ENCODE data around the gene EXOC3L1.

The EXOC3L1 gene

DNA sequence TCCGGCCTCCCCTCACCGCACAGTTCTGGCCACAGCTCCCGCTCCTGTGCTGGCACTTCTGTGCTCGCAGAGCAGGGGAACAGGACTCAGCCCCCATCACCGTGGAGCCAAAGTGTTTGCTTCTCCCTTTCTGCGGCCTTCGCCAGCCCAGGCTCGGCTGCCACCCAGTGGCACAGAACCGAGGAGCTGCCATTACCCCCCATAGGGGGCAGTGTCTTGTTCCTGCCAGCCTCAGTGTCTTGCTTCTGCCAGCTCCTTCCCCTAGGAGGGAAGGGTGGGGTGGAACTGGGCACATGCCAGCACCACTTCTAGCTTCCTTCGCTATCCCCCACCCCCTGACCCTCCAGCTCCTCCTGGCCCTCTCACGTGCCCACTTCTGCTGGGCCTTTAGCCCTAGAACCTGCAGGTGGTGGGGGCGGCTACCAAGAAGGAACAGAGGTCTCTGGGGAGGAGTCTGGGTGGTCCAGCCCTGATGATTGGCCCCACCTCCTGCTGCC, 8.3 kb upstream of the EXOC3L1 start:
- peak; percentile 37 for DNase-seq

DNA sequence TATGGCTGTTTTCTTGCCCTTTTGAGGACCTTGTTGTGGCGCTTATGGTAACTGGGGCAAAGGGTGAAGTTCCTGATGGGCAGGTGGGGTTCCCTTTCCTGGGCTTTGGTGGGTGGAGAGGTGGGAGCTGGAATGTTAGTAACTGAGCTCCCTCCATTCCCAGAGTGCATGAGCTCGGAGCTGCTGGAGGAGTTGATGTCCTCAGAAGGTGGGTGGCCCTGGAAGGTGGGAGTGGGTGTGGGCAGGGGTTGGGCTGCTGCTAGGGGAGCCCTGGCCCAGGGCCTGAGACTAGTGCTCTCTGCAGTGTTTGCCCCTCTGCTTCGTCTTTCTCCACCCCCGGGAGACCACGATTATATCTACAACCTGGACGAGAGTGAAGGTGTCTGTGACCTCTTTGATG, 7.8 kb upstream of the EXOC3L1 start:
- no peak for DNase-seq

DNA sequence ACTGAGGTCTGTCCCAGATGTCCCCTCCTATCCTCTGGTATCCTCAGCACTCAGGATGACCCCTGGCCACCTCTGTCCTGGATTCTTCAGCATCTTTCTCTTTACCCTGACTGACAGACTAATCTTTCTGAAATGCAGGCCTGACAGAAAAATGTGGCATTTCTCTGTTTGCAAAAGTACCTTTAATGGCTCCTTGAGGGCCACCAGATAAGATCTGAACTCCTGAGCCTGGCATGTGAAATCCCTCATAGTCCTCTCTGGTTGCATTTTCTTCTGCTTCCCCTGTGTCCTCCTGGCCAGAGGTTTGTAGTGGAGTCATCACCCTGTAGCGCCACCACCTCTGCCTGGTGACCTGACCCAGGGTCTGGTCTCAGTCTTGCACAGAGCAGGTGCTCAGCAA, 6.9 kb upstream of the EXOC3L1 start:
- DNase-seq: no peak

GRCh38 chr16:67195676-67196075, 5.7 kb upstream of the EXOC3L1 start:
- no peak for DNase-seq

- DNase-seq: no peak
These were observed 4.3 kb upstream of the EXOC3L1 start for GRCh38 chr16:67194260-67194659.

- DNase-seq: no peak
These were observed 3.6 kb upstream of the EXOC3L1 start for GRCh38 chr16:67193536-67193935.

DNA sequence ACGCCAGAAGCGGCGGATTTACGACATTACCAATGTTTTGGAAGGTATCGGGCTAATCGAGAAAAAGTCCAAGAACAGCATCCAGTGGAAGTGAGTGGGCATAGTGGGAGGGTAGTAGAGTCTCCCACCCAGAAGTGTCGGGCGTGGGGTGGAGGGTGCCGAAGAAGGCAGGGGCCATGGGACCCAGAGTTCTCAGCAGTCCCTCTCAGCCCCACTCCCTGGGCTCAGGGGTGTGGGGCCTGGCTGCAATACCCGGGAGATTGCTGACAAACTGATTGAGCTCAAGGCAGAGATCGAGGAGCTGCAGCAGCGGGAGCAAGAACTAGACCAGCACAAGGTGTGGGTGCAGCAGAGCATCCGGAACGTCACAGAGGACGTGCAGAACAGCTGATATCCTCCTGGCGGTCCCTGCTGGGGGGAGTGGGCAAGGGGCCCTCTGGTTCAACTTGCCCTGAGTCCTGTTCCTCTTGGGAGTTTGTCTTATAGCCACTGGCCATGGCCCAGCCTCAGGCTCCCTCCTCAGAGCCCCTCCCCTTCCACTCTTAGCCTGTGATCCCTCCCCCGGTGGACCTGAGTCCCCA, 2.9 kb upstream of the EXOC3L1 start:
- DNase-seq: no peak

GRCh38 chr16:67191995-67192681, 2.2 kb upstream of the EXOC3L1 start, which contains the start of gene E2F4:
TSS of gene E2F4 (plus strand) at chr16:67192155. CDS start at chr16:67192228, 73 bp downstream.
- DNase-seq: peak; percentile 78

- no peak for DNase-seq
These were observed 1.6 kb upstream of the EXOC3L1 start for GRCh38 chr16:67191411-67191994.

- no peak for DNase-seq
These were observed 788 bp upstream of the EXOC3L1 start for GRCh38 chr16:67190448-67191399.

GRCh38 chr16:67188798-67189197, 1.1 kb downstream of the EXOC3L1 start:
- DNase-seq: no peak

- DNase-seq: no peak
These were observed 1.6 kb downstream of the EXOC3L1 start for GRCh38 chr16:67188323-67188722.

GRCh38 chr16:67187175-67187890, 2.6 kb downstream of the EXOC3L1 start:
- no peak for DNase-seq

GRCh38 chr16:67186550-67186950, 3.4 kb downstream of the EXOC3L1 start:
- no peak for DNase-seq

- DNase-seq: no peak
These were observed 4.2 kb downstream of the EXOC3L1 start for GRCh38 chr16:67185651-67186134.

- DNase-seq: peak; percentile 70
These were observed 4.8 kb downstream of the EXOC3L1 start for GRCh38 chr16:67184995-67185650.

DNA sequence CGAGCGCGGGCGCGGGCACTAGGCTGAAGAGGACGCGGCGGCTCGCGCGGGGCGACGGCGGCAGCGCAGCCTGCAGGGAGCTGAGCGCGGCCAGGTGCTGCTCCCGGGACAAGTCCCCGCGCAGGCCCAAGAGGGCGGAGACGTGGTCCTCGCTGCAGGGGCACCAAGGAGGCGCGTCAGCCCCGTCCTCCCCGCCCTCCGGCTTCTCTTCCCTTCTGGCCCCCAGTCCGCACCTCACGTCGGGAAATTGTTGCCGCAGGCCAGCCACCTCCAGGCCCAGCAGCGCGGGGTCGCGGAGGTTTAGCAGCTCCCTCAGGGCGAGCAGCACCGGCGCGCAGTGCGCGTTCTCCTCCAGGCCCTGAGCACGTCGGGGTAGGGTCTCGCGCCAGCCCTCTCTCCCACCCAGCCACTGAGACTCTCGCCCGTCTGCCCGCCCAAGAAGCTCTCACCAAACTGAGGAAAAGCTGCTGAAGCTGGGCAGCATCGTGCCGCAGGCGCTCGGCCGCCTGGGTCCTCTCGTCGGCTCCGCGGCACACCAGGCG, 5.4 kb downstream of the EXOC3L1 start:
- peak; percentile 35 for DNase-seq

DNA sequence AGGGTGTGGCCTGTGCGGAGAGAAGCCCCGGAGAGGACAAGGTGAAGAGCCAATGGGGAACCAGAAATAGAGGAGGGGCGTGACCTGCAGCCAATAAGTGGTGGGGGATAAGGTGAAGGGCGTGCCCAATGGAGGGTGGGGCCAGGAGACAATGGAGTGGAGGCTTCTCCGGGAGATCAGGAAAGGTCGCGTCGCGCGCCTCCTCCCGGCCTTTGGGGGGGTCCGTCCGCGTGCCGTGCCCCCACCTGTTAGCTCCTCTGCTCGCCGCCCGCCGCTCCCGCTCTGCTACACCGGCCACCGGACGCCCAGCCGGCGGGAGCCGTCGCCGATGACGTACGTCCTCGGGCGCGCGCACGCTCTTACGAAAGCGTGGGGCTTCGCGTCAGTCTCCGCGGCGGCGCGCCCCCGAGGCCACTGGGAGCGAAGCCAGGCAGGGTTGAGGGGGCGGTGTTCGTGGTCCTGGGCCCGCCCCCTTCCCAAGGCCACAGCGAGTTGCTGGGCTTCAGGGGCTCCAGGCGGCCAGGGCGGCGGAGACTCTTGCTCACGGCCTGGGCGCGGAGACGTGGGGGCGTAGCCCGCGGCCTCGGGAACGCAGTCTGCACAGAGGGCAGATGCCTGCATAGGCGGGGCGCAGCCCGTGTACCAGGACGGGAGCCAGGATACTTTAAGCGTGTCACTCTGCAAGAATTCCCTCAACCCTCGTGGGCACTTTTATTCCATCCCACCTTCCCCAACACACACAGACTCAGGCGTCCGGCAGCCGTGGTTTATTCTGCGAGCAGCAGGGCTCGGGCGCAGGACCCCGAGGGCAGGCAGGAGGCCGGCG, 6.1 kb downstream of the EXOC3L1 start, which contains the start of gene MATCAP1:
MATCAP1 (minus strand) TSS at position 337 of the 826 bp plus-strand sequence. CDS start 3,353 bp downstream, outside the sequence.
- DNase-seq: peak; percentile 100

GRCh38 chr16:67183284-67183626, 6.7 kb downstream of the EXOC3L1 start:
- DNase-seq: no peak

- DNase-seq: no peak
These were observed 7.6 kb downstream of the EXOC3L1 start for GRCh38 chr16:67182288-67182687.

Data from right kidney (tissue), 1 donor.